ENCODE measurements around the gene DDC.

GRCh38 chr7:50599385-50599784 is 34.2 kb upstream of the DDC start:
- TF ChIP-seq, protein P1, sequence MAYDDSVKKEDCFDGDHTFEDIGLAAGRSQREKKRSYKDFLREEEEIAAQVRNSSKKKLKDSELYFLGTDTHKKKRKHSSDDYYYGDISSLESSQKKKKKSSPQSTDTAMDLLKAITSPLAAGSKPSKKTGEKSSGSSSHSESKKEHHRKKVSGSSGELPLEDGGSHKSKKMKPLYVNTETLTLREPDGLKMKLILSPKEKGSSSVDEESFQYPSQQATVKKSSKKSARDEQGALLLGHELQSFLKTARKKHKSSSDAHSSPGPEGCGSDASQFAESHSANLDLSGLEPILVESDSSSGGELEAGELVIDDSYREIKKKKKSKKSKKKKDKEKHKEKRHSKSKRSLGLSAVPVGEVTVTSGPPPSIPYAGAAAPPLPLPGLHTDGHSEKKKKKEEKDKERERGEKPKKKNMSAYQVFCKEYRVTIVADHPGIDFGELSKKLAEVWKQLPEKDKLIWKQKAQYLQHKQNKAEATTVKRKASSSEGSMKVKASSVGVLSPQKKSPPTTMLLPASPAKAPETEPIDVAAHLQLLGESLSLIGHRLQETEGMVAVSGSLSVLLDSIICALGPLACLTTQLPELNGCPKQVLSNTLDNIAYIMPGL (CRISPR knock-in tag; IDR thresholded peaks at IDR 0.05; ENCODE audit: borderline replicate concordance) = no peak
- TF ChIP-seq, protein P2, sequence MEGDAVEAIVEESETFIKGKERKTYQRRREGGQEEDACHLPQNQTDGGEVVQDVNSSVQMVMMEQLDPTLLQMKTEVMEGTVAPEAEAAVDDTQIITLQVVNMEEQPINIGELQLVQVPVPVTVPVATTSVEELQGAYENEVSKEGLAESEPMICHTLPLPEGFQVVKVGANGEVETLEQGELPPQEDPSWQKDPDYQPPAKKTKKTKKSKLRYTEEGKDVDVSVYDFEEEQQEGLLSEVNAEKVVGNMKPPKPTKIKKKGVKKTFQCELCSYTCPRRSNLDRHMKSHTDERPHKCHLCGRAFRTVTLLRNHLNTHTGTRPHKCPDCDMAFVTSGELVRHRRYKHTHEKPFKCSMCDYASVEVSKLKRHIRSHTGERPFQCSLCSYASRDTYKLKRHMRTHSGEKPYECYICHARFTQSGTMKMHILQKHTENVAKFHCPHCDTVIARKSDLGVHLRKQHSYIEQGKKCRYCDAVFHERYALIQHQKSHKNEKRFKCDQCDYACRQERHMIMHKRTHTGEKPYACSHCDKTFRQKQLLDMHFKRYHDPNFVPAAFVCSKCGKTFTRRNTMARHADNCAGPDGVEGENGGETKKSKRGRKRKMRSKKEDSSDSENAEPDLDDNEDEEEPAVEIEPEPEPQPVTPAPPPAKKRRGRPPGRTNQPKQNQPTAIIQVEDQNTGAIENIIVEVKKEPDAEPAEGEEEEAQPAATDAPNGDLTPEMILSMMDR (IDR thresholded peaks at IDR 0.05) = no peak
- TF ChIP-seq REST (IDR thresholded peaks at IDR 0.05) (no peak), ZSCAN20 (CRISPR knock-in tag; IDR thresholded peaks at IDR 0.05) (no peak), NFE2L2 (conservative IDR thresholded peaks at IDR 0.05; ENCODE audit: low read length) (no peak), SMC3 (IDR thresholded peaks at IDR 0.05) (no peak), MYC (IDR thresholded peaks at IDR 0.05; ENCODE audit: borderline replicate concordance, low read length) (no peak), MAZ (IDR thresholded peaks at IDR 0.05; ENCODE audit: borderline replicate concordance, low read depth, low read length) (no peak), EP300 (IDR thresholded peaks at IDR 0.05) (no peak), POLR2A (IDR thresholded peaks at IDR 0.05; ENCODE audit: low read length) (no peak), NR3C1 (IDR thresholded peaks at IDR 0.05) (no peak)
- TF ChIP-seq, protein P3, sequence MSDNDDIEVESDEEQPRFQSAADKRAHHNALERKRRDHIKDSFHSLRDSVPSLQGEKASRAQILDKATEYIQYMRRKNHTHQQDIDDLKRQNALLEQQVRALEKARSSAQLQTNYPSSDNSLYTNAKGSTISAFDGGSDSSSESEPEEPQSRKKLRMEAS (IDR thresholded peaks at IDR 0.05) = no peak
- TF ChIP-seq, protein P4, sequence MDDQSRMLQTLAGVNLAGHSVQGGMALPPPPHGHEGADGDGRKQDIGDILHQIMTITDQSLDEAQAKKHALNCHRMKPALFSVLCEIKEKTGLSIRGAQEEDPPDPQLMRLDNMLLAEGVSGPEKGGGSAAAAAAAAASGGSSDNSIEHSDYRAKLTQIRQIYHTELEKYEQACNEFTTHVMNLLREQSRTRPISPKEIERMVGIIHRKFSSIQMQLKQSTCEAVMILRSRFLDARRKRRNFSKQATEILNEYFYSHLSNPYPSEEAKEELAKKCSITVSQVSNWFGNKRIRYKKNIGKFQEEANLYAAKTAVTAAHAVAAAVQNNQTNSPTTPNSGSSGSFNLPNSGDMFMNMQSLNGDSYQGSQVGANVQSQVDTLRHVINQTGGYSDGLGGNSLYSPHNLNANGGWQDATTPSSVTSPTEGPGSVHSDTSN (IDR thresholded peaks at IDR 0.05) = no peak
- TF ChIP-seq, protein P5, sequence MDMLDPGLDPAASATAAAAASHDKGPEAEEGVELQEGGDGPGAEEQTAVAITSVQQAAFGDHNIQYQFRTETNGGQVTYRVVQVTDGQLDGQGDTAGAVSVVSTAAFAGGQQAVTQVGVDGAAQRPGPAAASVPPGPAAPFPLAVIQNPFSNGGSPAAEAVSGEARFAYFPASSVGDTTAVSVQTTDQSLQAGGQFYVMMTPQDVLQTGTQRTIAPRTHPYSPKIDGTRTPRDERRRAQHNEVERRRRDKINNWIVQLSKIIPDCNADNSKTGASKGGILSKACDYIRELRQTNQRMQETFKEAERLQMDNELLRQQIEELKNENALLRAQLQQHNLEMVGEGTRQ (IDR thresholded peaks at IDR 0.05) = no peak
